ENCODE measurements around the gene TEDC1.

DNA sequence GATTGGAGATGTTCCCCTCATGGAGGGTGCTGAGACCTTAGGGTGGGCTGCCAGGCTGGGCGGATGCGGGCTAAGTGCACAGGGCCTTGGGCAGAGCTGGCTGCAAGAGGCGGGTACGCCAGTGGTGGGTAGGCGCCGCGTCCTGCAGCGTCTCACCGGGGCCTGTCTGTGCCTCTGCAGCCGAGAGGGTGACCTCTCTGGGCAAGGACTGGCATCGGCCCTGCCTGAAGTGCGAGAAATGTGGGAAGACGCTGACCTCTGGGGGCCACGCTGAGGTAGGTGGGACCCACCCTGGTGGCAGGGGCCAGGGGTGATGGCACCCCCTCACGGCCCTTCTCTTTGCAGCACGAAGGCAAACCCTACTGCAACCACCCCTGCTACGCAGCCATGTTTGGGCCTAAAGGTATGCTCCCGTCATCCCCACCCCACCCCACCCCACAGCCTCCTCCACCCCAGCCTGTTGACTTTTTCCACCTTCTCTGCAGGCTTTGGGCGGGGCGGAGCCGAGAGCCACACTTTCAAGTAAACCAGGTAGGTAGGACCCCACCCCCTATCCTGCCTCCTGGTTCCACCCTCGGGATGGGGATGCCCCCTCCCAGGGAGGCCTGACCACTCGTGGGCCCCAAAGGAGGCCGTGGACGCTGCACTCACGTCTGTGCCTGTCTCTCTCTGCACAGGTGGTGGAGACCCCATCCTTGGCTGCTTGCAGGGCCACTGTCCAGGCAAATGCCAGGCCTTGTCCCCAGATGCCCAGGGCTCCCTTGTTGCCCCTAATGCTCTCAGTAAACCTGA, 2.9 kb upstream of the TEDC1 start:
- no peak for TF ChIP-seq POLR2A (IDR thresholded peaks at IDR 0.05)
- TF ChIP-seq, protein P1, sequence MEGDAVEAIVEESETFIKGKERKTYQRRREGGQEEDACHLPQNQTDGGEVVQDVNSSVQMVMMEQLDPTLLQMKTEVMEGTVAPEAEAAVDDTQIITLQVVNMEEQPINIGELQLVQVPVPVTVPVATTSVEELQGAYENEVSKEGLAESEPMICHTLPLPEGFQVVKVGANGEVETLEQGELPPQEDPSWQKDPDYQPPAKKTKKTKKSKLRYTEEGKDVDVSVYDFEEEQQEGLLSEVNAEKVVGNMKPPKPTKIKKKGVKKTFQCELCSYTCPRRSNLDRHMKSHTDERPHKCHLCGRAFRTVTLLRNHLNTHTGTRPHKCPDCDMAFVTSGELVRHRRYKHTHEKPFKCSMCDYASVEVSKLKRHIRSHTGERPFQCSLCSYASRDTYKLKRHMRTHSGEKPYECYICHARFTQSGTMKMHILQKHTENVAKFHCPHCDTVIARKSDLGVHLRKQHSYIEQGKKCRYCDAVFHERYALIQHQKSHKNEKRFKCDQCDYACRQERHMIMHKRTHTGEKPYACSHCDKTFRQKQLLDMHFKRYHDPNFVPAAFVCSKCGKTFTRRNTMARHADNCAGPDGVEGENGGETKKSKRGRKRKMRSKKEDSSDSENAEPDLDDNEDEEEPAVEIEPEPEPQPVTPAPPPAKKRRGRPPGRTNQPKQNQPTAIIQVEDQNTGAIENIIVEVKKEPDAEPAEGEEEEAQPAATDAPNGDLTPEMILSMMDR (IDR thresholded peaks at IDR 0.05): no peak

All from lower leg skin (tissue), 3 donors.